WTC11 (cell line): ENCODE data around the gene TNS3.

Experiments used
- ATF1 ChIP-seq: sonication (generic); formaldehyde crosslinking; IDR thresholded peaks from 2 replicates; pipeline ENCODE4 v1.8.1; 2023; ENCODE audit warnings: mild to moderate bottlenecking, moderate library complexity, missing genetic modification reagents
- ESRRA ChIP-seq: sonication (generic); formaldehyde crosslinking; IDR thresholded peaks from 2 replicates; pipeline ENCODE4 v1.8.1; 2022; ENCODE audit warnings: mild to moderate bottlenecking, missing genetic modification reagents, borderline replicate concordance
- ZMAT4 ChIP-seq: fragments of 250-450 bp; sonication (Bioruptor Pico); IDR thresholded peaks from 2 replicates; pipeline ENCODE4 v1.9.0; 2021; ENCODE audit warnings: mild to moderate bottlenecking
- ZNF232 ChIP-seq: sonication (generic); formaldehyde crosslinking; IDR thresholded peaks from 2 replicates; pipeline ENCODE4 v1.8.0; 2022; ENCODE audit warnings: mild to moderate bottlenecking, missing genetic modification reagents
- ZNF423 ChIP-seq: fragments of 250-450 bp; sonication (Bioruptor Pico); IDR thresholded peaks from 2 replicates; pipeline ENCODE4 v2.1.2; 2022; ENCODE audit warnings: mild to moderate bottlenecking, moderate library complexity
- TF ChIP-seq, protein P1 (sequence below): sonication (generic); formaldehyde crosslinking; IDR thresholded peaks from 2 replicates; pipeline ENCODE4 v1.8.1; 2023; ENCODE audit warnings: mild to moderate bottlenecking, moderate library complexity, missing genetic modification reagents
- TF ChIP-seq, protein P2 (sequence below): fragments of 200-600 bp; IDR thresholded peaks from 2 replicates; pipeline ENCODE4 v1.8.0; 2022; ENCODE audit warnings: antibody characterized with exemption
- TF ChIP-seq, protein P3 (sequence below): sonication (generic); formaldehyde crosslinking; IDR thresholded peaks from 2 replicates; pipeline ENCODE4 v1.8.0; 2022; ENCODE audit warnings: mild to moderate bottlenecking, missing genetic modification reagents
- TF ChIP-seq, protein P4 (sequence below): sonication (generic); formaldehyde crosslinking; IDR thresholded peaks from 2 replicates; pipeline ENCODE4 v1.8.1; 2022; ENCODE audit warnings: missing genetic modification reagents, borderline replicate concordance

DNA sequence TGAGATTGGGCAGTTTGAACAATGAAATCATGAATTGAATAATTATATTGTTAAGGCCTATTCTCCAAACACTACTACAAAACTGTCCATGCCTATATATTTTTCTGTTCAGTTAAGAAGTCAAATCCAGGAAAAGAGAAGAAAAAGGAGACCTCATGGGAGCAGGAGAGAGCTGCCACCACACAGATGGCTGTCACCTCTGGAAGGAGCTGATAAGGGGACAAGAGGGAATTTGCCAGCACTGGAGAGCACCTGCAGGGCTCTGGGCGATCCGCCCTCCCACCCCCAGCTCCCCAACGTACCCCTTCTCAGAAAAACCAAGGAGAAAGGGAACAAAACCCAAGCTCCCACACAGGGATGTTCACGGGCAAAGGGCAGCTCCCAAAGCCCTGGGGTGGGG, 227.8 kb downstream of the TNS3 start:
- no peak for TF ChIP-seq ZNF232 (CRISPR knock-in tag)
- TF ChIP-seq ZNF423 (CRISPR knock-in tag), result no peak
- TF ChIP-seq, protein P1, sequence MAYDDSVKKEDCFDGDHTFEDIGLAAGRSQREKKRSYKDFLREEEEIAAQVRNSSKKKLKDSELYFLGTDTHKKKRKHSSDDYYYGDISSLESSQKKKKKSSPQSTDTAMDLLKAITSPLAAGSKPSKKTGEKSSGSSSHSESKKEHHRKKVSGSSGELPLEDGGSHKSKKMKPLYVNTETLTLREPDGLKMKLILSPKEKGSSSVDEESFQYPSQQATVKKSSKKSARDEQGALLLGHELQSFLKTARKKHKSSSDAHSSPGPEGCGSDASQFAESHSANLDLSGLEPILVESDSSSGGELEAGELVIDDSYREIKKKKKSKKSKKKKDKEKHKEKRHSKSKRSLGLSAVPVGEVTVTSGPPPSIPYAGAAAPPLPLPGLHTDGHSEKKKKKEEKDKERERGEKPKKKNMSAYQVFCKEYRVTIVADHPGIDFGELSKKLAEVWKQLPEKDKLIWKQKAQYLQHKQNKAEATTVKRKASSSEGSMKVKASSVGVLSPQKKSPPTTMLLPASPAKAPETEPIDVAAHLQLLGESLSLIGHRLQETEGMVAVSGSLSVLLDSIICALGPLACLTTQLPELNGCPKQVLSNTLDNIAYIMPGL (CRISPR knock-in tag), result no peak
- TF ChIP-seq, protein P2, sequence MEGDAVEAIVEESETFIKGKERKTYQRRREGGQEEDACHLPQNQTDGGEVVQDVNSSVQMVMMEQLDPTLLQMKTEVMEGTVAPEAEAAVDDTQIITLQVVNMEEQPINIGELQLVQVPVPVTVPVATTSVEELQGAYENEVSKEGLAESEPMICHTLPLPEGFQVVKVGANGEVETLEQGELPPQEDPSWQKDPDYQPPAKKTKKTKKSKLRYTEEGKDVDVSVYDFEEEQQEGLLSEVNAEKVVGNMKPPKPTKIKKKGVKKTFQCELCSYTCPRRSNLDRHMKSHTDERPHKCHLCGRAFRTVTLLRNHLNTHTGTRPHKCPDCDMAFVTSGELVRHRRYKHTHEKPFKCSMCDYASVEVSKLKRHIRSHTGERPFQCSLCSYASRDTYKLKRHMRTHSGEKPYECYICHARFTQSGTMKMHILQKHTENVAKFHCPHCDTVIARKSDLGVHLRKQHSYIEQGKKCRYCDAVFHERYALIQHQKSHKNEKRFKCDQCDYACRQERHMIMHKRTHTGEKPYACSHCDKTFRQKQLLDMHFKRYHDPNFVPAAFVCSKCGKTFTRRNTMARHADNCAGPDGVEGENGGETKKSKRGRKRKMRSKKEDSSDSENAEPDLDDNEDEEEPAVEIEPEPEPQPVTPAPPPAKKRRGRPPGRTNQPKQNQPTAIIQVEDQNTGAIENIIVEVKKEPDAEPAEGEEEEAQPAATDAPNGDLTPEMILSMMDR, result no peak
- TF ChIP-seq, protein P3, sequence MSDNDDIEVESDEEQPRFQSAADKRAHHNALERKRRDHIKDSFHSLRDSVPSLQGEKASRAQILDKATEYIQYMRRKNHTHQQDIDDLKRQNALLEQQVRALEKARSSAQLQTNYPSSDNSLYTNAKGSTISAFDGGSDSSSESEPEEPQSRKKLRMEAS, result no peak
- TF ChIP-seq ATF1 (CRISPR knock-in tag), result no peak
- TF ChIP-seq ZMAT4 (CRISPR knock-in tag), result no peak
- no peak for TF ChIP-seq ESRRA (CRISPR knock-in tag)
- TF ChIP-seq, protein P4, sequence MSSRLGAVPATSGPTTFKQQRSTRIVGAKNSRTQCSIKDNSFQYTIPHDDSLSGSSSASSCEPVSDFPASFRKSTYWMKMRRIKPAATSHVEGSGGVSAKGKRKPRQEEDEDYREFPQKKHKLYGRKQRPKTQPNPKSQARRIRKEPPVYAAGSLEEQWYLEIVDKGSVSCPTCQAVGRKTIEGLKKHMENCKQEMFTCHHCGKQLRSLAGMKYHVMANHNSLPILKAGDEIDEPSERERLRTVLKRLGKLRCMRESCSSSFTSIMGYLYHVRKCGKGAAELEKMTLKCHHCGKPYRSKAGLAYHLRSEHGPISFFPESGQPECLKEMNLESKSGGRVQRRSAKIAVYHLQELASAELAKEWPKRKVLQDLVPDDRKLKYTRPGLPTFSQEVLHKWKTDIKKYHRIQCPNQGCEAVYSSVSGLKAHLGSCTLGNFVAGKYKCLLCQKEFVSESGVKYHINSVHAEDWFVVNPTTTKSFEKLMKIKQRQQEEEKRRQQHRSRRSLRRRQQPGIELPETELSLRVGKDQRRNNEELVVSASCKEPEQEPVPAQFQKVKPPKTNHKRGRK (CRISPR knock-in tag), result no peak
